GM23338 (cell line): ENCODE measurements around the gene RNFT2. TPM values are rescaled to one million over a fixed set of nuclear protein-coding genes. Genes with fewer than 3 reads are reported as not detected.

Source experiments
- ATAC-seq: fragments of 200-7000 bp; cut with Tn5 transposase; 3 replicates; pipeline ENCODE4 v1.9.1; 2020
- DNase-seq: peaks from one replicate; pipeline ENCODE4 v3.0.0-alpha.2; 2015; ENCODE audit warnings: low spot score
- H2AFZ ChIP-seq: fragments of 200-600 bp; sonication (generic); 2 replicates; pipeline ENCODE4 v1.8.0; 2016; ENCODE audit warnings: antibody characterized with exemption, mild to moderate bottlenecking, moderate library complexity
- H3F3A ChIP-seq: fragments of 200-600 bp; sonication (generic); replicated peaks from 2 replicates; pipeline ENCODE4 v1.8.0; 2017; ENCODE audit warnings: antibody characterized with exemption, mixed run types, low read depth
- H3K27ac ChIP-seq: fragments of 200-600 bp; sonication (generic); 2 replicates; pipeline ENCODE4 v1.6.1; 2016; ENCODE audit warnings: low read depth
- H3K27me3 ChIP-seq: fragments of 200-600 bp; sonication (generic); 2 replicates; pipeline ENCODE4 v1.8.0; 2016; ENCODE audit warnings: mild to moderate bottlenecking, mixed run types, moderate library complexity; ENCODE audit not compliant: insufficient read depth
- H3K36me3 ChIP-seq: fragments of 200-600 bp; sonication (generic); 2 replicates; pipeline ENCODE4 v1.8.0; 2016; ENCODE audit warnings: mild to moderate bottlenecking; ENCODE audit not compliant: insufficient read depth
- H3K4me1 ChIP-seq: fragments of 200-600 bp; sonication (generic); 2 replicates; pipeline ENCODE4 v1.8.0; 2016; ENCODE audit warnings: mild to moderate bottlenecking, moderate library complexity; ENCODE audit not compliant: insufficient read depth
- H3K4me2 ChIP-seq: fragments of 200-600 bp; sonication (generic); 2 replicates; pipeline ENCODE4 v1.7.1; 2017; ENCODE audit warnings: mixed run types
- H3K4me3 ChIP-seq: fragments of 200-600 bp; sonication (generic); 2 replicates; pipeline ENCODE4 v1.6.1; 2016; ENCODE audit warnings: mixed run types
- H3K79me2 ChIP-seq: fragments of 200-600 bp; sonication (generic); replicated peaks from 2 replicates; pipeline ENCODE4 v1.8.0; 2017; ENCODE audit warnings: mild to moderate bottlenecking; ENCODE audit not compliant: insufficient read depth
- H3K9me2 ChIP-seq: fragments of 200-600 bp; sonication (generic); 2 replicates; pipeline ENCODE4 v1.8.0; 2017; ENCODE audit not compliant: insufficient read depth
- H4K20me1 ChIP-seq: fragments of 200-600 bp; sonication (generic); replicated peaks from 2 replicates; pipeline ENCODE4 v1.8.0; 2017; ENCODE audit warnings: mild to moderate bottlenecking; ENCODE audit not compliant: insufficient read depth
- H3K27ac Mint-ChIP-seq: 2 replicates; pipeline ENCODE4 v1.8.0; 2020; ENCODE audit warnings: inconsistent platforms, mild to moderate bottlenecking, moderate library complexity, mixed read lengths
- H3K27me3 Mint-ChIP-seq: 3 replicates; pipeline ENCODE4 v1.8.0; 2022; ENCODE audit warnings: low read depth, mild to moderate bottlenecking, moderate library complexity, mixed read lengths, inconsistent platforms; ENCODE audit not compliant: insufficient read depth, poor library complexity
- H3K36me3 Mint-ChIP-seq: 3 replicates; pipeline ENCODE4 v1.8.0; 2021; ENCODE audit warnings: low read depth, mild to moderate bottlenecking, inconsistent platforms, moderate library complexity, mixed read lengths
- H3K4me1 Mint-ChIP-seq: 3 replicates; pipeline ENCODE4 v1.8.0; 2020; ENCODE audit warnings: mild to moderate bottlenecking, inconsistent platforms, mixed read lengths
- H3K4me3 Mint-ChIP-seq: 3 replicates; pipeline ENCODE4 v1.8.0; 2021; ENCODE audit warnings: moderate library complexity, mild to moderate bottlenecking, inconsistent platforms, mixed read lengths
- H3K9me3 Mint-ChIP-seq: 3 replicates; pipeline ENCODE4 v1.8.0; 2020; ENCODE audit warnings: moderate library complexity, mild to moderate bottlenecking, inconsistent platforms, mixed read lengths
- CREB1 ChIP-seq: fragments of 250-450 bp; sonication (Bioruptor Pico); IDR thresholded peaks from 2 replicates; pipeline ENCODE4 v1.5.0; 2020; ENCODE audit warnings: low read depth, mild to moderate bottlenecking, moderate library complexity
- CTCF ChIP-seq, 2 experiments: fragments of 200-600 bp in 1 of 2; sonication (generic) in 1 of 2; conservative IDR thresholded peaks; 2 replicates each; pipeline versions ENCODE4 v1.5.1 to v1.6.1; 2016 to 2017; ENCODE audit warnings: antibody characterized with exemption in 2 of 2, low read depth in 2 of 2, mild to moderate bottlenecking in 2 of 2, moderate library complexity in 1 of 2
- ETS1 ChIP-seq: IDR thresholded peaks from 2 replicates; pipeline ENCODE4 v1.6.1; 2016; ENCODE audit warnings: antibody characterized with exemption
- EZH2 ChIP-seq: fragments of 200-600 bp; sonication (generic); IDR thresholded peaks from one replicate; pipeline ENCODE4 v1.8.0; 2017; ENCODE audit warnings: antibody characterized with exemption, mild to moderate bottlenecking, low read depth; ENCODE audit not compliant: unreplicated experiment
- EZH2phosphoT487 ChIP-seq: fragments of 200-600 bp; sonication (generic); IDR thresholded peaks from one replicate; pipeline ENCODE4 v1.8.1; 2018; ENCODE audit warnings: antibody characterized with exemption; ENCODE audit not compliant: unreplicated experiment
- JUNB ChIP-seq: IDR thresholded peaks from one replicate; pipeline ENCODE4 v1.6.1; 2016; ENCODE audit warnings: antibody characterized with exemption; ENCODE audit not compliant: unreplicated experiment
- NANOG ChIP-seq: IDR thresholded peaks from 2 replicates; pipeline ENCODE4 v1.6.1; 2016; ENCODE audit warnings: antibody characterized with exemption, borderline replicate concordance
- POLR2AphosphoS5 ChIP-seq: IDR thresholded peaks from 2 replicates; pipeline ENCODE4 v1.6.1; 2016; ENCODE audit warnings: antibody characterized with exemption, low read depth
- REST ChIP-seq: IDR thresholded peaks from one replicate; pipeline ENCODE4 v1.6.1; 2018; ENCODE audit warnings: antibody characterized with exemption; ENCODE audit not compliant: unreplicated experiment
- STAT1 ChIP-seq: IDR thresholded peaks from one replicate; pipeline ENCODE4 v1.6.1; 2016; ENCODE audit warnings: antibody characterized with exemption; ENCODE audit not compliant: unreplicated experiment
- ZNF114 ChIP-seq: fragments of 250-450 bp; sonication (Bioruptor Pico); IDR thresholded peaks from 2 replicates; pipeline ENCODE4 v1.5.0; 2020; ENCODE audit warnings: mild to moderate bottlenecking, moderate library complexity
- ZNF331 ChIP-seq: fragments of 250-450 bp; sonication (Bioruptor Pico); IDR thresholded peaks from 2 replicates; pipeline ENCODE4 v1.5.0; 2020; ENCODE audit warnings: low read depth, mild to moderate bottlenecking, moderate library complexity
- ZNF462 ChIP-seq: fragments of 250-450 bp; sonication (Bioruptor Pico); IDR thresholded peaks from 2 replicates; pipeline ENCODE4 v1.5.0; 2020; ENCODE audit warnings: mild to moderate bottlenecking, moderate library complexity
- polyA plus RNA-seq: library from polyadenylated mRNA; unstranded; fragments of >200 nt; fragmentation: Nextera tagmentation; extraction: Ambion mirVana; gene quantifications from 2 replicates; pipeline ENCODE4 v1.2.1, GENCODE V29; 2016
- total RNA-seq: library from RNA; depleted of rRNA; stranded (reverse); fragments of >200 nt; shearing (Covaris generic); gene quantifications from 2 replicates; pipeline ENCODE4 v1.2.3, GENCODE V29; 2014

RNFT2 gene
- total and polyA plus RNA-seq, 2 experiments from 2014 or later, result 19.3 to 22.9 TPM

- Histone ChIP-seq H3K79me2 (no peaks in the 10 kb centered on the region), H3K9me2 (no peaks in the 10 kb centered on the region), H2AFZ (no peak overlapping the region), H3K4me3 (no peak overlapping the region), H3K36me3 (no peaks in the 10 kb centered on the region), H3K27ac (no peak overlapping the region), H3F3A (no peaks in the 10 kb centered on the region), H3K4me1 (no peaks in the 10 kb centered on the region), H3K27me3 (no peaks in the 10 kb centered on the region), H4K20me1 (0 out of 2 replicates have a peak, but pooled peaks cover 4% of the 10 kb centered on the region), H3K4me2 (no peak overlapping the region)
- H3K4me3 Mint-ChIP-seq, result no peak overlapping the region
- TF ChIP-seq POLR2AphosphoS5, result no peak
- TF ChIP-seq REST, result no peak
- no peak for TF ChIP-seq CREB1 (CRISPR knock-in tag)
- no peak for TF ChIP-seq EZH2
- no peak for TF ChIP-seq ETS1
- TF ChIP-seq CTCF (conservative IDR thresholded peaks at IDR 0.05; ENCODE audit: low read depth in 2 of 2), result no peak
- TF ChIP-seq NANOG, result no peak
- no peak for TF ChIP-seq ZNF462 (CRISPR knock-in tag)
- no peak for TF ChIP-seq ZNF114 (CRISPR knock-in tag)
- TF ChIP-seq ZNF331 (CRISPR knock-in tag), result no peak
- TF ChIP-seq EZH2phosphoT487, result no peak
- TF ChIP-seq JUNB, result no peak
- no peak for TF ChIP-seq STAT1
- H3K9me3 Mint-ChIP-seq, result no peaks in the 10 kb centered on the region
- peaks cover 3% of the 10 kb centered on the region for H3K27me3 Mint-ChIP-seq
- no peak for ATAC-seq
- no peaks in the 10 kb centered on the region for H3K4me1 Mint-ChIP-seq
- peaks cover 41% of the 10 kb centered on the region for H3K36me3 Mint-ChIP-seq
- no peak for DNase-seq
- H3K27ac Mint-ChIP-seq, result no peak overlapping the region
These were observed 27.2 kb downstream of the RNFT2 start for GRCh38 chr12:116765271-116765670.
